HPDE6-E6E7 (cell line): ENCODE data around the gene SYTL3.
"Not testable (repeated sequence)": the region's sequence is repeated elsewhere in the genome, so short reads cannot be mapped to it uniquely, and the experiment has no call there.

ENCODE experiments used
- DNase-seq: peaks from one replicate; pipeline ENCODE4 v3.0.0; 2011; ENCODE audit warnings: missing footprints; ENCODE audit errors: extremely low spot score

SYTL3 gene

DNA sequence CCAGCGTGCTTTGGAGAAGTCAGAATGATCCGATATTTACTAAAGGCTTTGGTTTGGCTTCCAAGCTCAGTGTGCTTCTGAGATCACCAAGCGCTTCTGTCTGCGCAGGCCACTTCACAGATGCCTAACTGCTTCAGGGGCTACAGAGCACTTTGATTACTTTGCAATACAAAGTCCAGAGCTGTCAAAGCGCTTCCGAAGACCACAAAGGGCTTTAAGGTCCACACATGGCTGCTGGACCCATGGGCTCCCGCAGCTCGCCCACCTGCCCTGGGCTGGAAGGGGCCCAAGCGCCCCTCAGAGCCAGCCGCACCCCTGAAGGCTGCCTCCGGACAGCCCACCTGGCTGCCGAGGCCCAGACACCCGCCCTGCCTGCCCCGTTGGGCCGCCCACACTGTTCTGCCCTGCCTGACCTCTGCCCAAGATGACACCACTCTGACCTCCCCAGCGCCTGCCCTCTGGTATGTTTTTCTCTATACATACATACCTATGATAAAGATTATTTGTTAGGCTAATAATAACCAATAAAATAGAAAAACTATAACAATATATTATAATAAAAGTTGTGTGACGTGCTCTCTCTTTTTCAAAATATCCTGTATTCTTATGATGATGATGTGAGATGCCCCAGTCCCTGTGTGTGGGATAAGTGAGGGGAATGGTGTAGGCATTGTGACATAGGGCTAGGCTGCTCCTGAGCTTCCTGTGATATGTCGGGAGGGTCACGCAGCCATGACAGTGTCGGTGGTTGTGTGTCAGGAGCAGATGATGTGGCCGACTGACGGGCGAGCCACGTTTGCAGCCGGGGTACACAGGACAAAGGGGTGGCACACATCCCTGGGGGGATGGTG, 27.9 kb upstream of the SYTL3 start:
- DNase-seq: no peak

DNA sequence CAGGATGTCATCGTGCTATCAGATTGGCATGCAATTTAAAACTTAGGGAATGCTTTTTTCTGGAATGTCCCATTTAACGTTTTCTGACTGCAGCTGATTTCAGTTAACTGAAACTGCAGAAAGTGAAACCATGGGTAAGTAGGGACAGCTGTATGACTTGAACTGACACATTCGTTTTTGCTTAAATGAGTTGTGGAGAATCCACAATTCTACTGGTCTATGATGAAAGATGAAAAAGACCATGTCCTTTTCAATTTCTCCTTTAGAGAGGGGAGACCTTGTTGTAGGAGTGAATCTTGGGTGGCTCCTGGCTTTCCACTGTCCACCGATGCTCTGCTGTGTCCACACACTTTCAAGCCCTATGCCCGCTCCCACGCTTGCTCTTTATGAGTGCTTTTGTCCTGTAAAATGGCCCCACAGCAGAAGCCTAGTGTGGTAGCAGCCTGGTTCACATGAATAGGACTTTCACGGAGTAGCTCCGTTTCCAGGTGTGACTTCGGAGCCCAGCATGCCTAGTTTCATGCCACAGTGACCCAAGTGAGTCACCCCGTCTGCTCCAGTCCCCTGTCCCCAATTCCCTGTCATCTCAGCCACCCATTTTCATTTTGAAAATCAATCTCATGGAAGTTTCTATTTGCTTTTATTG, 27.2 kb upstream of the SYTL3 start:
- DNase-seq: no peak

DNA sequence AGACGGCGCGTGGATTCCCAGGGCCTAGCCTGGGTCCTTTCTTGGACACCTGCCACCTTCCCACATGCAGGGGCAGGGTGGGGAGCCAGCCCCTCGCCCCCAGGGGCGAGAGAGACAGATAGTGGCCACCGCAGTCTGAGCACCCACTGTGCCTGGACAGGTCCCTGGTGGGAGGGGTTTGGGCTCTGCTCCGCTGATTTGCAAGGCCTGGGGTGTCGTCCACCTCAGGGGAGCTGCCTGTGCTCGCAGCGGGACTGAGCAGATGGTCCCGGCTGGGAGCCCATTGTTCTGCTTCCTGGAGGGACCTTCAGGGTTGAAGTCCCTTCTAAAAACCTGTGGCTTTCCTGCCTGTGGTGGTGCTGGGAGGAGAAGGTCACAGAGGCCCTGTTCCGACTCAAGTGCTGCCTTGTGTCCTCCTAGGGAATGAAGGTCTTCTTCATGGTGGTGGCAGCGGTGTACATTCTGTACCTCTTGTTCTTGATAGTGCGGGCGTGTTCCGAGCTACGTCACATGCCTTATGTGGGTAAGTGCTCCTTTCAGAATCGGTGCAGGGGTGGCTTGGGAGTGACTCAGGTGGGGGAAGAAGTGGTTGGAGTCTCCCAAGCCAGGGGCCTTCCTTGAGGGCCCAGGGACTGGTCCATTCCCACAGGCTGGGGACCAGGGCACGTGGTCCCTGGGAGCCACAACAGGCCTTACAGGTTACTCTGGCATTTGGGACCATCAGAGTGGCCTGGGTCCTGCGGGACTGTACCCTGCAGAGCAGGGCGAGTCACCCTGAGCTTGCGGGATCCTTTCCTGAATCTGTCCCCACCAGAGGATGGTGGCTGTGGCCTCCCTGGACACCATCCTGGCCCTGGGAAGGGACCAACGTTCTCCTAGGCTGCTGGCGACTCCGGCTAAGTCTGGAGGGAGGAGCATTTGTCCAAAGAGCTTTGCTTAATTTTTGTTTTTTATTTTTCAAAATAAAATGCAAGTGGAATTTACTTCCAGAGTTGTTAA, 24.9 kb upstream of the SYTL3 start:
- DNase-seq: no peak

DNA sequence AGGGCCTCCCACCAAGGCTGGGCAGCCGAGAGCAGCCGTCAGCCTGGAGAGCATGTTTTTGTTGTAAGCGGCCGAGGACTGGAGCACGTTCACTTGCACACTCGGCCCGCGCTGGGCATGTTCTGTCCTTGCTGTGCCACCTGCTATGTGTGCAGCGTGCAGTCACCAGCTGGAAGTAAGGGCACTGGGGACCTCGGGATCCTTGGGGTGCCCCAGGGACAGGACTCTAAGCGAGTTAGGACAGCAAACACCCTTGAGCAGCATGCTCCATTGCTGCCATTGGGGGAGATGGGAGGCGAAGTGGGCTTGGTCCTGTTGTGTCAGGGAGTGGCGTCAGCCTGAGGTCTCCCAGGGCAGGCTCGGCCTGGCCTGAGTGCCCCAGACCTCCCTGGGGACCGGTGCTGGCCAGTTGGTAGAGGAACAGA, 24.0 kb upstream of the SYTL3 start:
- DNase-seq: no peak

DNA sequence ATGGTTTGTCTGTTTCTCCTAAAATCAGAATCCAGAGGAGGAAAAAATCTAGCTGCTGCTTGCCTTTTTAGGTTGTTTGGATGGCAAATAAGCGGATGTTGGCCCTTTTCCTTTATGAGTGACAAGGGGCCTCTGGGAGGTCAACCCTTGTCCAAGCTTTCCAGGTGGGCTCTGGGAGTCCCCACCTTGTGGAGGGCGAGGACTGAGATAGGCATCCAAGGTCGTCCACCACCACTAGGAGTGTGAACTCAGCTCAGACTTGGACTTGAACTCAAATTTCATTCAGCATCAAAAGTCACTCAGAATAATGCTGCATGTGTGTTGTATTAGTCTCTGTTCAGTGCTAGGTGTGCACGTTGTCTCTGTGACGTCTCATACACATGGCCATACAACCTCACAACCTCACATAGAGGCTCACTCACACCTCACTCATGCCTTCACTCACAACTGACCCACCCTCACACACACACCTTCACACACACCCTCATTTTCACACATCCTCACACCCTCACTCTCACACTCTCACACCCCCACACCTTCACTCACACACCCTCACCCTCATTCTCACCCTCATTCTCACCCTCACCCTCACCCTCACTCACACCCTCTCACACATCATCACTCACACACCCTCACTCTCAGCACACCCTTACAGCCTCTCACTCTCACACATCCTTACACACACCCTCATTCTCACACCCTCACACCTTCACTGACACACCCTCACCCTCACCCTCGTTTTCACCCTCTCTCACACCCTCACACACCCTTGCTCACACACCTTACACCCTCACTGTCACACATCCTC, 23.3 kb upstream of the SYTL3 start:
- no peak for DNase-seq

DNA sequence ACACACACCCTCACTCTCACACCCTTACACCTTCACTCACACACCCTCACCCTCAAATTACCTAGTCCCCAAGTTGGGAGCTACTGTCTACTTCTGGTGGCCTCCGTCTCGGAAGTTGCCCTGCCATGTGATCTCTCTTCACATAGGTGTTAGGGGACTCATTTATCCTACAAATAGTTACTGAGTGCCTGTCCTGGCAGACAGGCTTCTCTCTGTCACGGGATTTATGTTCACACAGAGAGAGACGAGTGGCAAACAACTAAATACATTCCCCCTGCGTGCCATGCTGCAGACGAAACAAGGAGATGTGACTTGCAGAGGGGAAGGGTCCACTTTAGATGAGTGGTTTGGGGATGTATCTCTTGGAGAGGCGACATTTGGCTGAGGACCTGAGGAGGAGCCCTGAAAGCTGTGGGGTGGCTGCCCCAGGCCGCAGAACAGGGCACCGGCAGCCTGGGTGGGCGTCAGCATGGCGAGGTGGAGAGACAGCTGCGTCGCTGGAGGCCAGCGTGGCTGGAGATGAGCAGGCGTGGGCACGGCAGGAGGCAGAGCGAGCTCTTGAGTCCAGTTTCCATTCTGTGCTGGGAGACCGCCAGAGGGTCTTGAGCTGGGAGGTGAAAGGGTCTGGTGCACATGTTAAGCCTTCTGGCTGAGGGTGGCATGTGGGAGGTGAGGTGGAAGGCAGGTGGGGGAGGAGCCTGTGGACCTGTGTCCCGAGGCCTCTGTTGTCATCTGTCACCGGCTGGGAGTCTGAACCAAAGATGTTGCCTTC, 22.5 kb upstream of the SYTL3 start:
- DNase-seq: no peak

DNA sequence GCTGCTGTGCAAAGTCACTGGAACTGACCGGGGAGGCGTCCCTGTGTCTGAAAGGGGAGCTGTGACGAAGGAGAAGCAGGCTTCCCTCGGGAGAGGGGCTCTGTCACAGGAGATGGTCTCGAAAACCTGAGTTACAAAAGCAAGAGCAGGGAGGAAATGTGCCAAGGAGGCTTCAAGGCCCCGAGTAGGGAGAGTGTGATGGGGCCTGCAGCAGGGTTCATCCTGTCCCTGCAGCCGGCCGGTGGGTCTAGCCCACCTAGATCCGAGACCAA, 22.0 kb upstream of the SYTL3 start:
- DNase-seq: no peak

DNA sequence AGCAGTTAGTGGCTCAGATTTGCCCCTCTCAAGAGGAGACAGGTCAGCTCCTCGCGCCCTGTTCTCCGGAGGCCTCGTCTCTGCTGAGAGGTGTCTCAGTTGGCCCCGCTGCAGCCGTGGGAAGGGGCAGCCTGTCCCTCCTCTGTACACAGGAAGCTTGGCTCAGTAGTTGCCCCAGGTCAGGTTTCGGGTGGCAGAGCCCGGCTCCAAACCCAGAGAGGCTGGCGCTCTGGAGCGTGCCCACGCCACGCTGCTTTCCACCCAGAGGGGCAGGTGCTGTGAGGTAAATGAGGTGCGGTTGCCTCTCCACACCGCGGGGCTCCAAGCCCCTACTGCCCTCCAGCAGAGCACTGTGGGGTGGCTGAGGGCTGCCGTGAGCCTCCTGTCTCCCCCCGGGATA, 21.3 kb upstream of the SYTL3 start:
- DNase-seq: no peak

DNA sequence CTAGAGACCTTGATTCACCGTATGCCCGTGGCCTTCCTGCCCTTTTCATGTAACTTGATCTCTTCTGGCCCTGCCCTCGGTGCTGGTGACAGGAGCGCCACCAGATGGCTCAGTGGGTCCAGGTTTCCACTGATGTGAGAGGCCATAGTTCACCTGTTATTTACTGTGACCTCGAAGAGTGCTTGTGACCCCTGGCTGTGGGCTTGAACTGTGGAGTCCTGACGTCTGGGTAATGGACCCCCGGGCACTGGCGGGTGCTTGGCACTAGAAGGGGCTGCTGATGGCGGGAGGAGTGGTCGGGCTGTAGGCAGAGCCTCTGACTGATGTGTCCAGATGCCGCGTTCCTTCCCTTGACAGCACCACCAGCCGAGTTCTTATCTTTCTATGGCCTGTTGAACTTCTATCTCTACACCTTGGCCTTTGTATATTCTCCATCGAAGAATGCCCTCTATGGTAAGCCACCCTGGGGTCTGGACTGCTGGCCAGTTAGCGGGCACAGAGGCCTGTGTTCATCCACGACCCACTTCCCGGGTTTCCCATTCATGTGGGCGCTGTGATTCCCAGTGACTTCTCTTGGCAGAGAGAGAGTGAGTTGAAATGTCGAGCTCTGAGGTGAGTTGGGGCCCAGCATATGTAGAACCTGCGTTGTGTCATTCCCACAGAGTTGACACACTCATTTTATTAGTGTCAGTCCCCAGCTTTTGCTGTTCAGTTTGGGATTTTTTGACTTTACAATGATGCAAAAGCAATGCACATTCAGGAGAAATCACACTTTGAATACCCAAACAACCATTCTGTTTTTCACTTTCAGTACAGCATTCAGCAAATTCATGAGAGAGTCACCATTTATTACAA, 20.3 kb upstream of the SYTL3 start:
- DNase-seq: no peak

DNA sequence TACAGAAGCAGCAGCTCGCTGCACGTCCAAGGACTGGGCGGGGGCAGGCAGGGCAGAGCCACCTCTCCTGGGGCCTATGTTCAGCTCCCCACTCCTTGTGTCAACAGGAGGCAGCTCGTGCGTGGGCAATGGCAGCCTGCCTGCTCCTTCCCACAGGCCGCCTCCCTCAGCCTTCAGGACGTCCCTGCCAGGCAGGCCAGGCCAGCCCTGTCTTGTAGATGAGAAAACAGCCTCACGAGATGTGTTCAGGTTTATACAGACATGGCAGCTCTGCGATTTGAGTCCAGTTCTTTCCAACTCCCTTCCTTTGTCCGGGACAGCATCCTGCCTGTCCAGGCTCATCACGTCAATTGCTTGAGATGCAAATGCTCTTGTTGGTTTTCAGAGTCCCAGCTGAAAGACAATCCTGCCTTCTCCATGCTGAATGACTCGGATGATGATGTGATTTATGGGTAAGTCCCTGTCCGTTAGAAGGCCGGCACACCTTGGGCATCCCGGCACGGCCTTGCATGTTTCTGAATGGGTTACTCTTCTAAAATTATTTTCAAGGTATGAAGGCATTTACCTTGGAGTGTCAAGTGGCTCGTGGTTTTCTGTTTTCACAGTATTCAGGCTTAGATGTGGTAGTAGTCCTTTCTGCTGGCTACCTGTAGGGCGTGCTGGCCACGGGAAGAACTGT, 18.8 kb upstream of the SYTL3 start:
- no peak for DNase-seq

DNA sequence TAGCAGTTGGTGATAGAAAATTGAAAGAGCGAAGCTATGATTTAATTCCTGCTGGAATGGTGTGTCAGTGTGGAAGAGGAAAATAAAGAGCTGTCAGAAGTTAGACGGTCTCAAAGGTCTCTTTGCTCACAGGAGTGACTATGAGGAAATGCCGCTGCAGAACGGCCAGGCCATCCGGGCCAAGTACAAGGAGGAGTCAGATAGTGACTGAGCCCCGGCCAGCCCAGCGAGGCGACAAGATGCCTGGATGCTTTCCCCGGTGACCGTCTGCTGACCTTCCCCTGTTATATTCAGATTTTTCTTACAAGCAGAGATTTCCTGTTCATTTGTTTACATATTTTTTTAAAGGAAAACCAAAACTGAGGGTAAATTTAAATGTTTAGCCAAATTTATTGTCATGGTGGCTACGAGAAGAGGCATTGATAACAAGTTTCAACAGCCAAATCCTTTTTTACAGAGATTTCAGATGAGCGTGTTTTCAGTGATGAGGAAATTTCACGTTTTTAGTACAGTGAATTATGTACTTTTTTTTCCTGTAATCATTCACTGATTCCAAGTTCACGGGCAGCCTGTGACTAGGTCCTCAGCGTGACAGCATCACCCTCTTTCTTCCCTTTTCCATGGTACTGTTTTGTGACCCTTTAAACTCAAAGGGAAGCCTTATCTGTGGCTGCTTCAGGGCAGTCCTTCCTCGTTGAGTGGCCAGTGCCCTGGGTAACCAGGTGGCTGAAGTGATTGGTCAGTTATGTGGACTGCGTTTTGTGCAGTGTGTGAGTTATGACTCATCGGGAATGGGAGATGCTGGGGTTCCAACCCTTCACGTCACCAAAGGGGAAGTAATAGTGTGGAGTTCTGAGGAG, 17.9 kb upstream of the SYTL3 start:
- no peak for DNase-seq

DNA sequence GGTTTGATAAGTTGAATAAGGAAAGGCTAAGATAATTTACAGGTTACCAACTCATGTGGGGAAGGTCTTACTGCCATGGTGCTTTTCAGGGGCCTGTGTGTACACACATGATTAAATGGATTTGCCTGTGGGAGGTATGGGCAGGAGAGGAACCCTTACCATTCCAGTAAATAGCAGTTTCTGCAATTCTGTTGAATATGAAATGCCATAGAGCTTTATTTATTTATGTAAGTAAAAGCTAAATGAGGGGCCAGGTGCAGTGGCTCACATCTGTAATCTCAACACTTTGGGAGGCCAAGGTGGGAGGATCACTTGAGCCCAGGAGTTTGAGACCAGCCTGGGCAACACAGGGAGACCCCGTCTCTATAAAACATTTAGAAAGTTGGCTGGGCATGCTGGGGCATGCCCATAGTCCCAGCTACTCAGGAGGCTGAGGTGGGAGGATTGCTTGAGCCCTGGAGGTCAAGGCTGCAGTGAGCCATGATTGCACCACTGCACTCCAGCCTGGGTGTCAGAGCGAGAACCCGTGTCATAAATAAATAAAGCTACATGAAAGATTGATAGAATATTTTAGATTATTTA, 17.2 kb upstream of the SYTL3 start:
- DNase-seq: not testable (repeated sequence)

DNA sequence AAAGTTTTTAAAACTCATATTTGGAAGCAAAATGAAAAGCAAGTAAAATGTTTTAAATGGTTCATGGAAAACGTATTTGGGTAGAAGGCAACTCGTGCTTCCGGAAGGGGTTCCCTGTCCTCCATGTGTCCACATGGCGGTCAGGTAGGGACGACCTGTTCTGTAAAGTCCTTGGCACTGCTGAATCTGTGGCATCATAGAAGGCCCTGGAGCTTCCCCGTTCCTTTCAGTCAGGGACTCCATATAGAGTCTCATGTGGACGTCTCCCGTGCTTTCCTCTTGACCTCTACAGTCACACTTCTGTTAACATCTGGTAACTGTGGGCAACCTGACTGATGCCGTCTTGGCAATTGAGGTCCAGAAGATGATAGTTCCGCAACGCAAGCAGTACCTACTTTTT, 16.7 kb upstream of the SYTL3 start:
- no peak for DNase-seq

DNA sequence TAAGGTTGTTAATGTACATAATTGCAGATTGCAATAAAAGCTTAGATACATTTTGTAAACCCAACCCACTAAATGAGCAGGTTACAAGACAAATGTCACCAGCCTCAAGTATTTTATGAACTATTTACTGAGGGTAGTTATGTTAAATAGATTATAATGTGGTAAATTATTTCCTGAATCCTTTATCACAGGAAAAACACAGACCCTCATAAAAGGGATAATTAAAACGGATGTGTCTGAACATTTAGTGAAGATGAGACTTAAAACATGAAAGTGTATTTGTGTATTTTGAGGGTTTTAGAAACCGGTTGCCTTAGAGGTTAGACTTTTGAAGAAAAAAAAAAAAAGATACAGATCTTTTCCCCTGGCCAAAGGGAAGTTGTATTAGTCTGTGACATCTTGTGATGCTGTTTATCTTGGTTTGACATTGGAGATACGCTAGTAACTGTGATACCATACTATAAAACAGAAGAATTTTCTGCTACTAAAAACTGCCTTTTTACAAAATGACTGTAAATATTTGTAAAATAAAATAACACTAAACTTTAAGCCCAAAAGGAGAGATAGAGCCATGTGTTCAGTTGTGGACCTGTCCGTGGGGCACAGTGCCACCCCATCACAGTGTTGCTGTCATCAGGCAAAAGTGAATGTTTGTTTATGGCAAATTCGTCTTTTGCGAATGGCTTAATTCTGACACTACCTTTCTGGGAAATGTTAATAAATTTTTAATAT, 15.0 kb upstream of the SYTL3 start:
- no peak for DNase-seq

DNA sequence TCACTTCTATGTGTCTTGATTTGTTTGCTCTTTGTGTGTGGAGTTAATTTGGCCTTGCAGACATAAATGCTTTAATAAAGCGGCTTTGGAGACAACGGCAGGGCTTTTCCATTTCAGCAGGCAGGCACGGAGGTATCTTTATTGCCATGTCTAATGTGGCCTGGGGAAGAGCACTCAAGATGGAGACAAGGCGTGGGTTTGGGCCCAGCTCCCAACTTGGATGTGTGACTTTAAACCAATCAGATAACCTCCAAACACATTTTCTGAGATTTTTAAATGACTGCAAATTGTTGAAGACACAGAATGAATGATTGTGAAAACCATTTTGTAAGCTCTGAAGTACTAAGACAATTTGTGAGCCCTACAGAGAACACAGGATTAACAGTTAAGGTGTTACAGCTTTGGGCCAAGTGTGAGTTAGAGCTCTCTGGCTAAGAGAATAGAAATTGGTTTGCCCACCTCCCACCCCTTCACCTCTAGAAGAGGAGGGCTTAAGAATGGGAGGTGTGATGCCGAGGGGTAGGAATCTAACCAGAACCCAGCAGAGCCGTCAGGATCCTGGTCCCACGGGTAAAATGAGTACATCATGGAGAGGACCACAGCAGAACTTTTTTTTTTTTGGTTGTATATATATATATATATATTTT, 14.3 kb upstream of the SYTL3 start:
- no peak for DNase-seq

DNA sequence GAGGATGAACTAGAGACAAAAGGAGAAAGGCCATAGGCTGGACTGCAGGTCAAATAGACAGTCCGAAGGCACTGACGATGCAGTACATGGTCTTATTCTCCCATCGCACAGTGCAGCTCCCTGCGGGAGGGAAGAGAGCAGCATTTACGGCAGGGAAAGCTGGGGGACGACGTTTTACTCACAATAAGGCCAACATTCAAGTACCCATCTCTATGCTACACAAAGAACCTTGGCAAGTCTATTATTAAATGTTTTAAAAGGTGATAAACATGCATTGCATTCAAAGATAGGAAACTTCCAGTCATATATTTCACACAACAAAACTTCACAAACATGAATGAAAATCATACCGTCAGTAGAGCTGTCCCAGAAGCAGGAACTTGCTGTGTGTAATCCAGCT, 13.1 kb upstream of the SYTL3 start:
- no peak for DNase-seq
